ENCODE results near the gene OLAH.

- TF ChIP-seq CTCF (conservative IDR thresholded peaks at IDR 0.05; ENCODE audit: low read depth, low read length) (no peak), EZH2 (IDR thresholded peaks at IDR 0.05; ENCODE audit: low read length, unreplicated experiment) (no peak), EZH2phosphoT487 (IDR thresholded peaks at IDR 0.05; ENCODE audit: borderline replicate concordance, low read length) (no peak)
These were observed 31.7 kb downstream of the OLAH start for GRCh38 chr10:15075421-15075820.

All from PC-3 (cell line).